GM12878 (cell line): ENCODE results near the gene DCN. TPM values are rescaled to one million over a fixed set of nuclear protein-coding genes. Genes with fewer than 3 reads are reported as not detected.

Experiments
- ATAC-seq: fragments of 200-7000 bp; cut with Tn5 transposase; 3 replicates; pipeline ENCODE4 v1.9.1; 2020; ENCODE audit warnings: mild to moderate bottlenecking, moderate library complexity
- BruUV-seq: library from RNA; stranded (reverse); fragments of 400-500 nt; replicated peaks from 2 replicates; lab custom pipeline; 2021; lab: Mats Ljungman, UMichigan
- CTCF ChIA-PET: fragments of 300-600 bp; sonication (Branson Sonifier 250); formaldehyde crosslinking; extraction: SDS; loops from one replicate; lab custom pipeline; 2021; ENCODE audit warnings: inconsistent platforms; lab: Yijun Ruan, JAX
- POLR2A ChIA-PET: fragments of 350-600 bp; formaldehyde crosslinking; extraction: SDS; loops from one replicate; lab custom pipeline; 2021; ENCODE audit warnings: inconsistent platforms; lab: Charles Lee
- RAD21 ChIA-PET: fragments of 300-600 bp; sonication (Branson Sonifier 250); formaldehyde crosslinking; loops from one replicate; lab custom pipeline; 2023; ENCODE audit warnings: antibody characterized with exemption; ENCODE audit not compliant: unreplicated experiment; lab: Charles Lee
- SMC1A ChIA-PET: fragments of 300-600 bp; sonication (Branson Sonifier 250); formaldehyde crosslinking; loops from one replicate; lab custom pipeline; 2023; ENCODE audit not compliant: unreplicated experiment, uncharacterized antibody; lab: Charles Lee
- DNase-seq: peaks from one replicate; pipeline ENCODE4 v3.0.0-alpha.2; 2011; ENCODE audit warnings: low read depth, low spot score
- FAIRE-seq: peaks from 3 replicates; lab custom pipeline; 2011; peaks lifted over from hg19 to GRCh38; lab: Jason Lieb, UNC
- H2AFZ ChIP-seq: 2 replicates; pipeline ENCODE4 v1.6.0; 2011; ENCODE audit warnings: low read depth, low read length, control low read depth; ENCODE audit not compliant: control insufficient read depth
- H3K27ac ChIP-seq: 2 replicates; pipeline ENCODE4 v1.5.1; 2011; ENCODE audit warnings: control low read depth; ENCODE audit not compliant: control insufficient read depth, insufficient read depth
- H3K27me3 ChIP-seq, 2 experiments: replicated peaks in 1 of 2; 2 replicates each; pipeline versions ENCODE4 v1.6.0 to v1.6.1; 2011; ENCODE audit warnings: low read length in 1 of 2; ENCODE audit not compliant: control insufficient read depth in 2 of 2, insufficient read depth in 2 of 2
- H3K36me3 ChIP-seq, 2 experiments: 2 replicates each; pipeline ENCODE4 v1.5.1; 2011; ENCODE audit warnings: low read length in 1 of 2; ENCODE audit not compliant: control insufficient read depth in 2 of 2, insufficient read depth in 2 of 2
- H3K4me1 ChIP-seq: 2 replicates; pipeline ENCODE4 v1.6.1; 2011; ENCODE audit warnings: mild to moderate bottlenecking, low read length, moderate library complexity, mixed read lengths; ENCODE audit not compliant: control insufficient read depth, insufficient read depth
- H3K4me2 ChIP-seq: 2 replicates; pipeline ENCODE4 v1.6.0; 2011; ENCODE audit warnings: control low read depth; ENCODE audit not compliant: control insufficient read depth, insufficient read depth
- H3K4me3 ChIP-seq: fragments of 200-600 bp; sonication (generic); 2 replicates; pipeline ENCODE4 v1.5.1; 2016
- H3K79me2 ChIP-seq: 2 replicates; pipeline ENCODE4 v1.6.0; 2011; ENCODE audit warnings: low read length; ENCODE audit not compliant: control insufficient read depth, insufficient read depth
- H3K9ac ChIP-seq: 2 replicates; pipeline ENCODE4 v1.8.0; 2011; ENCODE audit warnings: low read length, control low read depth, mixed read lengths; ENCODE audit not compliant: control insufficient read depth, insufficient read depth
- H3K9me3 ChIP-seq: replicated peaks from 3 replicates; pipeline ENCODE4 v1.5.1; 2011; ENCODE audit warnings: mild to moderate bottlenecking, low read length; ENCODE audit not compliant: control insufficient read depth, insufficient read depth
- H4K20me1 ChIP-seq: 2 replicates; pipeline ENCODE4 v1.6.0; 2011; ENCODE audit not compliant: control insufficient read depth, insufficient read depth
- CHD2 ChIP-seq: IDR thresholded peaks from 2 replicates; pipeline ENCODE4 v1.6.1; 2011; ENCODE audit warnings: low read depth, low read length, improper control_type of control experiment, borderline replicate concordance
- CTCF ChIP-seq, 3 experiments: IDR thresholded peaks in 2 of 3; conservative IDR thresholded peaks in 1 of 3; 2 replicates each; pipeline ENCODE4 v1.5.1; 2011; ENCODE audit warnings: low read depth in 3 of 3, low read length in 3 of 3, mild to moderate bottlenecking in 3 of 3, control low read depth in 2 of 3, moderate library complexity in 2 of 3, inconsistent platforms in 1 of 3, mixed read lengths in 1 of 3; ENCODE audit not compliant: control insufficient read depth in 2 of 3, insufficient read depth in 1 of 3; ENCODE audit errors: extremely low read depth in 1 of 3
- E4F1 ChIP-seq: fragments of 450-650 bp; IDR thresholded peaks from 2 replicates; pipeline ENCODE4 v1.6.1; 2018; ENCODE audit warnings: borderline replicate concordance, mild to moderate bottlenecking; ENCODE audit not compliant: partially characterized antibody
- IRF5 ChIP-seq: fragments of 450-650 bp; IDR thresholded peaks from 2 replicates; pipeline ENCODE4 v1.6.1; 2017; ENCODE audit warnings: borderline replicate concordance
- KLF5 ChIP-seq: fragments of 450-650 bp; IDR thresholded peaks from 2 replicates; pipeline ENCODE4 v1.6.1; 2014; ENCODE audit warnings: mild to moderate bottlenecking; ENCODE audit not compliant: partially characterized antibody
- MEF2A ChIP-seq: IDR thresholded peaks from 2 replicates; pipeline ENCODE4 v1.6.1; 2011; ENCODE audit warnings: low read depth, mild to moderate bottlenecking, low read length, moderate library complexity; ENCODE audit not compliant: insufficient read depth
- NR2C1 ChIP-seq: fragments of 450-650 bp; IDR thresholded peaks from 2 replicates; pipeline ENCODE4 v1.6.1; 2017; ENCODE audit warnings: antibody characterized with exemption, mild to moderate bottlenecking, moderate library complexity
- TAF1 ChIP-seq: IDR thresholded peaks from 2 replicates; pipeline ENCODE4 v1.6.1; 2011; ENCODE audit warnings: mild to moderate bottlenecking, low read depth, low read length, borderline replicate concordance
- USF2 ChIP-seq: IDR thresholded peaks from 2 replicates; pipeline ENCODE4 v1.6.1; 2011; ENCODE audit warnings: low read depth, low read length, improper control_type of control experiment, borderline replicate concordance
- YY1 ChIP-seq: IDR thresholded peaks from 2 replicates; pipeline ENCODE4 v1.6.1; 2011; ENCODE audit warnings: low read depth, mild to moderate bottlenecking, low read length
- ZBTB40 ChIP-seq: fragments of 450-650 bp; IDR thresholded peaks from 2 replicates; pipeline ENCODE4 v1.6.1; 2016; ENCODE audit warnings: mild to moderate bottlenecking, moderate library complexity, borderline replicate concordance
- WGBS: methylation state at CpG from one replicate; pipeline ENCODE4 v1.1.6; 2016; ENCODE audit warnings: low lambda C conversion rate; ENCODE audit not compliant: insufficient replicate concordance, insufficient coverage; ENCODE audit errors: missing lambda C conversion rate; 5-methylcytosine and 5-hydroxymethylcytosine counted together
- in situ Hi-C: fragments of 300-500 bp; cut with MboI; formaldehyde crosslinking; loops from 9 replicates; pipeline ENCODE4 v1.14.3; 2018; ENCODE audit warnings: mixed read lengths
- intact Hi-C: fragments of 100-400 bp; cut with micrococcal nuclease; formaldehyde crosslinking; loops from one replicate; pipeline ENCODE4 v1.14.2; 2022; ENCODE audit not compliant: unreplicated experiment
- polyA plus RNA-seq, 11 experiments: library from polyadenylated mRNA; depleted of rRNA in 4 of 11; unstranded in 6 of 11; stranded (reverse) in 5 of 11; fragments of >200 nt; fragmentation: Nextera tagmentation in 4 of 11; fragmentation: Illumina TruSeq in 1 of 11; extraction: Ambion mirVana in 4 of 11; extraction: Trizol in 1 of 11; gene quantifications; 1 replicate in 1 of 11; 2 replicates in 10 of 11; pipeline versions ENCODE4 v1.2.1 to v1.2.3, GENCODE V29; 2011 to 2016; ENCODE audit warnings: inconsistent platforms in 2 of 11, missing spikeins in 2 of 11, low read depth in 1 of 11
- total RNA-seq, 4 experiments: library from RNA; depleted of rRNA in 3 of 4; stranded (reverse); fragments of >200 nt in 3 of 4; fragmentation: Illumina TruSeq in 1 of 4; extraction: Trizol in 1 of 4; gene quantifications; 2 replicates each; pipeline versions ENCODE4 v1.2.1 to v1.2.3, GENCODE V29; 2013 to 2021

Gene DCN
- total and polyA plus RNA-seq, 10 of the 15 experiments (the other 5 are each of a cell fraction or from before 2014, with no cell fraction given): 0.07 to 2.1 (median 0.75) TPM; not detected in 6

- intact Hi-C loops (no loop called here), in situ Hi-C loops (no loop called here)
- ChIA-PET SMC1A (no interaction called here), RAD21 (no interaction called here), CTCF (no interaction called here), POLR2A (no interaction called here)
- DNase-seq: no peak
- H3K4me2 ChIP-seq: no peak overlapping the region
- H3K36me3 ChIP-seq: no peaks in the 10 kb centered on the region
- H3K27ac ChIP-seq: no peak overlapping the region
- H3K4me3 ChIP-seq: no peak overlapping the region
- H4K20me1 ChIP-seq: no peaks in the 10 kb centered on the region
- no peak overlapping the region for H3K9ac ChIP-seq
- no peak for TF ChIP-seq YY1
- no peak for TF ChIP-seq TAF1
- TF ChIP-seq NR2C1: no peak
- no peak for TF ChIP-seq CTCF (IDR thresholded peaks at IDR 0.05 in 2 of 3, conservative IDR thresholded peaks at IDR 0.05 in 1 of 3; ENCODE audit: control insufficient read depth in 2 of 3, extremely low read depth in 1 of 3, insufficient read depth in 1 of 3, low read depth in 3 of 3, low read length in 3 of 3)
- no peak for TF ChIP-seq USF2
- TF ChIP-seq MEF2A: no peak
- TF ChIP-seq IRF5: no peak
- TF ChIP-seq CHD2: no peak
- no peak for TF ChIP-seq ZBTB40
- TF ChIP-seq KLF5: no peak
- no peak for TF ChIP-seq E4F1
- H3K79me2 ChIP-seq: no peaks in the 10 kb centered on the region
- H3K27me3 ChIP-seq: no peaks in the 10 kb centered on the region
- H3K4me1 ChIP-seq: no peaks in the 10 kb centered on the region
- no peak for FAIRE-seq
- H2AFZ ChIP-seq: no peak overlapping the region
- H3K9me3 ChIP-seq: no peaks in the 10 kb centered on the region
- 7% methylated on average over 2 of the region's 2 CpGs for WGBS
- no TSS peak for BruUV-seq
- ATAC-seq: no peak
Measured at GRCh38 chr12:91155990-91156389, 26.6 kb downstream of the DCN start.
